ENCODE measurements around the gene MFN2. TPM values are rescaled to one million over a fixed set of nuclear protein-coding genes. Genes with fewer than 3 reads are reported as not detected.

The MFN2 gene
- total RNA-seq, 1 experiment from 2014 or later = 56.8 TPM

DNA sequence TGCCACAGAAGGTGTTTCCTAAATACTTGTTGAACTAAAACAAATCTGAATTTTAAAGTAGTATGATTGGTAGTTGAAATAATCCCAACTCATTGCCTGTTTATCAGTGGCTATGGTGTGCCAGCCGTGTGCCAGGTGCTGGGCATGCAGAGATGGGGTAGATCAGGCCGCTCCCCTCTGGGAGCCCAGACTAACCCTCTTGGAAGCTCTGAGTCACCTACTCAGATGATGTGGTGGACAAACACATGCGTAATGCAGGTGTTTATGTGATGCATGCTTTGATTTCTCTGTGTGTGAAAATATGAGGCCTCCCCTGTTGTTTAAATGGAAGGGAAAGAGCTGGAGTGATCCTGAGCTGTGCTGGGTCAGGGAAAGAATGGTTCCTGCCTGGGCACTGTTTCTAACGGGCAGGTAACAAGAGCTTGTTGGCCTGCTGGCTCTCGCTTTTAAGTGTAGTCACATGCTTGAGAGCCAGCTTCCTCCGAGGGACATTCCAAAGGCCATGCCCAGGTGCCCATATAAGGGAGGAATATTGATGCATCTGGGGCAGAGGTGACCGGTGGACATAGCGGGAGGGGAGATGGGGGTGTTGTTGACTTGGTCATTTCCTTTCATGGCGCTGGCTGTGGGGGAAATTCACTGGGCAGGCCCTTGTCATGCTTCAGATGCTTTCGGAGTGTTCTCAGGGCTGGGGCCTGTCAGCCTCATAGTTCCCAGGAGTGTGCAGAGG, 10.2 kb downstream of the MFN2 start:
- peaks cover 7% of the 10 kb centered on the region for H3K4me1 Mint-ChIP-seq
- ATAC-seq = no peak
- H3K27ac Mint-ChIP-seq = peak overlapping the region; percentile 39; the same call in 1 of the 2 replicates
- TF ChIP-seq NR3C1 (CRISPR knock-in tag; conservative IDR thresholded peaks at IDR 0.05; ENCODE audit: low read depth) (no peak), FOXK1 (CRISPR knock-in tag; IDR thresholded peaks at IDR 0.05) (no peak), ZNF416 (CRISPR knock-in tag; IDR thresholded peaks at IDR 0.05) (no peak), SMAD4 (CRISPR knock-in tag; IDR thresholded peaks at IDR 0.05) (no peak)
- TF ChIP-seq, protein P1, sequence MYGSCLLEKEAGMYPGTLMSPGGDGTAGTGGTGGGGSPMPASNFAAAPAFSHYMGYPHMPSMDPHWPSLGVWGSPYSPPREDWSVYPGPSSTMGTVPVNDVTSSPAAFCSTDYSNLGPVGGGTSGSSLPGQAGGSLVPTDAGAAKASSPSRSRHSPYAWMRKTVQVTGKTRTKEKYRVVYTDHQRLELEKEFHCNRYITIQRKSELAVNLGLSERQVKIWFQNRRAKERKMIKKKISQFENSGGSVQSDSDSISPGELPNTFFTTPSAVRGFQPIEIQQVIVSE (CRISPR knock-in tag; IDR thresholded peaks at IDR 0.05; ENCODE audit: borderline replicate concordance) = no peak
- TF ChIP-seq, protein P2, sequence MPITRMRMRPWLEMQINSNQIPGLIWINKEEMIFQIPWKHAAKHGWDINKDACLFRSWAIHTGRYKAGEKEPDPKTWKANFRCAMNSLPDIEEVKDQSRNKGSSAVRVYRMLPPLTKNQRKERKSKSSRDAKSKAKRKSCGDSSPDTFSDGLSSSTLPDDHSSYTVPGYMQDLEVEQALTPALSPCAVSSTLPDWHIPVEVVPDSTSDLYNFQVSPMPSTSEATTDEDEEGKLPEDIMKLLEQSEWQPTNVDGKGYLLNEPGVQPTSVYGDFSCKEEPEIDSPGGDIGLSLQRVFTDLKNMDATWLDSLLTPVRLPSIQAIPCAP (CRISPR knock-in tag; IDR thresholded peaks at IDR 0.05) = no peak
- TF ChIP-seq, protein P3, sequence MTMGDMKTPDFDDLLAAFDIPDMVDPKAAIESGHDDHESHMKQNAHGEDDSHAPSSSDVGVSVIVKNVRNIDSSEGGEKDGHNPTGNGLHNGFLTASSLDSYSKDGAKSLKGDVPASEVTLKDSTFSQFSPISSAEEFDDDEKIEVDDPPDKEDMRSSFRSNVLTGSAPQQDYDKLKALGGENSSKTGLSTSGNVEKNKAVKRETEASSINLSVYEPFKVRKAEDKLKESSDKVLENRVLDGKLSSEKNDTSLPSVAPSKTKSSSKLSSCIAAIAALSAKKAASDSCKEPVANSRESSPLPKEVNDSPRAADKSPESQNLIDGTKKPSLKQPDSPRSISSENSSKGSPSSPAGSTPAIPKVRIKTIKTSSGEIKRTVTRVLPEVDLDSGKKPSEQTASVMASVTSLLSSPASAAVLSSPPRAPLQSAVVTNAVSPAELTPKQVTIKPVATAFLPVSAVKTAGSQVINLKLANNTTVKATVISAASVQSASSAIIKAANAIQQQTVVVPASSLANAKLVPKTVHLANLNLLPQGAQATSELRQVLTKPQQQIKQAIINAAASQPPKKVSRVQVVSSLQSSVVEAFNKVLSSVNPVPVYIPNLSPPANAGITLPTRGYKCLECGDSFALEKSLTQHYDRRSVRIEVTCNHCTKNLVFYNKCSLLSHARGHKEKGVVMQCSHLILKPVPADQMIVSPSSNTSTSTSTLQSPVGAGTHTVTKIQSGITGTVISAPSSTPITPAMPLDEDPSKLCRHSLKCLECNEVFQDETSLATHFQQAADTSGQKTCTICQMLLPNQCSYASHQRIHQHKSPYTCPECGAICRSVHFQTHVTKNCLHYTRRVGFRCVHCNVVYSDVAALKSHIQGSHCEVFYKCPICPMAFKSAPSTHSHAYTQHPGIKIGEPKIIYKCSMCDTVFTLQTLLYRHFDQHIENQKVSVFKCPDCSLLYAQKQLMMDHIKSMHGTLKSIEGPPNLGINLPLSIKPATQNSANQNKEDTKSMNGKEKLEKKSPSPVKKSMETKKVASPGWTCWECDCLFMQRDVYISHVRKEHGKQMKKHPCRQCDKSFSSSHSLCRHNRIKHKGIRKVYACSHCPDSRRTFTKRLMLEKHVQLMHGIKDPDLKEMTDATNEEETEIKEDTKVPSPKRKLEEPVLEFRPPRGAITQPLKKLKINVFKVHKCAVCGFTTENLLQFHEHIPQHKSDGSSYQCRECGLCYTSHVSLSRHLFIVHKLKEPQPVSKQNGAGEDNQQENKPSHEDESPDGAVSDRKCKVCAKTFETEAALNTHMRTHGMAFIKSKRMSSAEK (CRISPR knock-in tag; IDR thresholded peaks at IDR 0.05; ENCODE audit: borderline replicate concordance) = no peak
- TF ChIP-seq, protein P4, sequence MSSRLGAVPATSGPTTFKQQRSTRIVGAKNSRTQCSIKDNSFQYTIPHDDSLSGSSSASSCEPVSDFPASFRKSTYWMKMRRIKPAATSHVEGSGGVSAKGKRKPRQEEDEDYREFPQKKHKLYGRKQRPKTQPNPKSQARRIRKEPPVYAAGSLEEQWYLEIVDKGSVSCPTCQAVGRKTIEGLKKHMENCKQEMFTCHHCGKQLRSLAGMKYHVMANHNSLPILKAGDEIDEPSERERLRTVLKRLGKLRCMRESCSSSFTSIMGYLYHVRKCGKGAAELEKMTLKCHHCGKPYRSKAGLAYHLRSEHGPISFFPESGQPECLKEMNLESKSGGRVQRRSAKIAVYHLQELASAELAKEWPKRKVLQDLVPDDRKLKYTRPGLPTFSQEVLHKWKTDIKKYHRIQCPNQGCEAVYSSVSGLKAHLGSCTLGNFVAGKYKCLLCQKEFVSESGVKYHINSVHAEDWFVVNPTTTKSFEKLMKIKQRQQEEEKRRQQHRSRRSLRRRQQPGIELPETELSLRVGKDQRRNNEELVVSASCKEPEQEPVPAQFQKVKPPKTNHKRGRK (CRISPR knock-in tag; IDR thresholded peaks at IDR 0.05; ENCODE audit: borderline replicate concordance) = no peak
- H3K4me3 Mint-ChIP-seq = no peak overlapping the region
- no peaks in the 10 kb centered on the region for H3K27me3 Mint-ChIP-seq (ENCODE audit: low read depth)
- CTCF ChIA-PET = no interaction called here
- peaks cover 61% of the 10 kb centered on the region for H3K36me3 Mint-ChIP-seq
- H3K9me3 Mint-ChIP-seq = no peaks in the 10 kb centered on the region; the same call in 1 of the 2 replicates
- POLR2A ChIA-PET = no interaction called here
- DNase-seq (ENCODE audit: low spot score) = no peak

DNA sequence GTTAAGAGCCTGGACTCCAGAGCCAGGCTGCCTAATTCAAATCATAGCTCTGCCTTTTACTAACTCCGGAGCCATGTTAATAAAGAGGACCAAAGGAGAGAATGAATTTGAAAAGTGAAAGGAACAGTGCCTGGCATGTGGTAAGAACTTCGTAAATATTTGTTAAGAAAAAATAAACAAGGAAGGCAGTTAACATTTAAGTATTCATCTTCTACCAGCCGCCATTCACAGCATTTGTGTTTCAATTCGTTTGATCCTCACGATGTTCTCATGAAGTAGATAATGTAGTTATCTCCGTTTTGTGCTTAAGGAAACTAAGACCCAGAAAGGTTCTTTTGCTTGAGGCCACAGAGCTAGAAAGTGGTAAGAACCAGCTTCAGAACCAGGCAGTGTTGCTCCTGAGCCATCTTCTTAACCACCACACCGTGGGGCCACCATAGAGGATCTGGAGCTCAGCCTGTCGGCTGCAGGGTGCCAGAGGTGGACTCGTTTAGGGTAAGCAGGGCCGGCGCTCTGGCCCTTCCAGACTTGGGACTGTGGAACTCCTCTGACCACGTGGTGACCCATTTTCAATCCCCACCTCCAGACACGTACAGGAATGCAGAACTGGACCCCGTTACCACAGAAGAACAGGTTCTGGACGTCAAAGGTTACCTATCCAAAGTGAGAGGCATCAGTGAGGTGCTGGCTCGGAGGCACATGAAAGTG, 11.9 kb downstream of the MFN2 start:
- POLR2A ChIA-PET = interaction anchor here (0.6 to 0.7 kb wide), 2 partner anchors 12 to 82 kb away, joined by 4 to 6 read pairs; no protein-coding TSS in a partner anchor
- Mint-ChIP-seq H3K9me3 (no peaks in the 10 kb centered on the region; the same call in 1 of the 2 replicates), H3K36me3 (peaks cover 68% of the 10 kb centered on the region), H3K4me1 (no peaks in the 10 kb centered on the region), H3K4me3 (no peak overlapping the region), H3K27me3 (ENCODE audit: low read depth) (no peaks in the 10 kb centered on the region), H3K27ac (no peak overlapping the region)
- CTCF ChIA-PET = interaction anchor here (0.7 kb wide), 1 partner anchor 44 kb away, joined by 3 read pairs; no protein-coding TSS in a partner anchor
- DNase-seq (ENCODE audit: low spot score) = no peak
- no peak for ATAC-seq
- TF ChIP-seq ZNF317 (CRISPR knock-in tag; IDR thresholded peaks at IDR 0.05; ENCODE audit: borderline replicate concordance, low read depth) (no peak), ZNF423 (CRISPR knock-in tag; IDR thresholded peaks at IDR 0.05) (no peak), ZNF138 (CRISPR knock-in tag; conservative IDR thresholded peaks at IDR 0.05) (no peak), FOXJ3 (CRISPR knock-in tag; IDR thresholded peaks at IDR 0.05; ENCODE audit: borderline replicate concordance) (no peak), TCF7 (CRISPR knock-in tag; IDR thresholded peaks at IDR 0.05; ENCODE audit: low read depth) (no peak), ZNF219 (CRISPR knock-in tag; IDR thresholded peaks at IDR 0.05; ENCODE audit: borderline replicate concordance) (no peak)
- TF ChIP-seq, protein P5, sequence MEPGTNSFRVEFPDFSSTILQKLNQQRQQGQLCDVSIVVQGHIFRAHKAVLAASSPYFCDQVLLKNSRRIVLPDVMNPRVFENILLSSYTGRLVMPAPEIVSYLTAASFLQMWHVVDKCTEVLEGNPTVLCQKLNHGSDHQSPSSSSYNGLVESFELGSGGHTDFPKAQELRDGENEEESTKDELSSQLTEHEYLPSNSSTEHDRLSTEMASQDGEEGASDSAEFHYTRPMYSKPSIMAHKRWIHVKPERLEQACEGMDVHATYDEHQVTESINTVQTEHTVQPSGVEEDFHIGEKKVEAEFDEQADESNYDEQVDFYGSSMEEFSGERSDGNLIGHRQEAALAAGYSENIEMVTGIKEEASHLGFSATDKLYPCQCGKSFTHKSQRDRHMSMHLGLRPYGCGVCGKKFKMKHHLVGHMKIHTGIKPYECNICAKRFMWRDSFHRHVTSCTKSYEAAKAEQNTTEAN (CRISPR knock-in tag; IDR thresholded peaks at IDR 0.05) = no peak
- TF ChIP-seq, protein P6, sequence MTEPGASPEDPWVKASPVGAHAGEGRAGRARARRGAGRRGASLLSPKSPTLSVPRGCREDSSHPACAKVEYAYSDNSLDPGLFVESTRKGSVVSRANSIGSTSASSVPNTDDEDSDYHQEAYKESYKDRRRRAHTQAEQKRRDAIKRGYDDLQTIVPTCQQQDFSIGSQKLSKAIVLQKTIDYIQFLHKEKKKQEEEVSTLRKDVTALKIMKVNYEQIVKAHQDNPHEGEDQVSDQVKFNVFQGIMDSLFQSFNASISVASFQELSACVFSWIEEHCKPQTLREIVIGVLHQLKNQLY (CRISPR knock-in tag; IDR thresholded peaks at IDR 0.05) = no peak
- TF ChIP-seq, protein P7, sequence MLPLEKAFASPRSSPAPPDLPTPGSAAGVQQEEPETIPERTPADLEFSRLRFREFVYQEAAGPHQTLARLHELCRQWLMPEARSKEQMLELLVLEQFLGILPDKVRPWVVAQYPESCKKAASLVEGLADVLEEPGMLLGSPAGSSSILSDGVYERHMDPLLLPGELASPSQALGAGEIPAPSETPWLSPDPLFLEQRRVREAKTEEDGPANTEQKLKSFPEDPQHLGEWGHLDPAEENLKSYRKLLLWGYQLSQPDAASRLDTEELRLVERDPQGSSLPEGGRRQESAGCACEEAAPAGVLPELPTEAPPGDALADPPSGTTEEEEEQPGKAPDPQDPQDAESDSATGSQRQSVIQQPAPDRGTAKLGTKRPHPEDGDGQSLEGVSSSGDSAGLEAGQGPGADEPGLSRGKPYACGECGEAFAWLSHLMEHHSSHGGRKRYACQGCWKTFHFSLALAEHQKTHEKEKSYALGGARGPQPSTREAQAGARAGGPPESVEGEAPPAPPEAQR (CRISPR knock-in tag; IDR thresholded peaks at IDR 0.05) = no peak
- TF ChIP-seq, protein P8, sequence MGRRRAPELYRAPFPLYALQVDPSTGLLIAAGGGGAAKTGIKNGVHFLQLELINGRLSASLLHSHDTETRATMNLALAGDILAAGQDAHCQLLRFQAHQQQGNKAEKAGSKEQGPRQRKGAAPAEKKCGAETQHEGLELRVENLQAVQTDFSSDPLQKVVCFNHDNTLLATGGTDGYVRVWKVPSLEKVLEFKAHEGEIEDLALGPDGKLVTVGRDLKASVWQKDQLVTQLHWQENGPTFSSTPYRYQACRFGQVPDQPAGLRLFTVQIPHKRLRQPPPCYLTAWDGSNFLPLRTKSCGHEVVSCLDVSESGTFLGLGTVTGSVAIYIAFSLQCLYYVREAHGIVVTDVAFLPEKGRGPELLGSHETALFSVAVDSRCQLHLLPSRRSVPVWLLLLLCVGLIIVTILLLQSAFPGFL (CRISPR knock-in tag; IDR thresholded peaks at IDR 0.05; ENCODE audit: borderline replicate concordance) = no peak
- TF ChIP-seq, protein P9, sequence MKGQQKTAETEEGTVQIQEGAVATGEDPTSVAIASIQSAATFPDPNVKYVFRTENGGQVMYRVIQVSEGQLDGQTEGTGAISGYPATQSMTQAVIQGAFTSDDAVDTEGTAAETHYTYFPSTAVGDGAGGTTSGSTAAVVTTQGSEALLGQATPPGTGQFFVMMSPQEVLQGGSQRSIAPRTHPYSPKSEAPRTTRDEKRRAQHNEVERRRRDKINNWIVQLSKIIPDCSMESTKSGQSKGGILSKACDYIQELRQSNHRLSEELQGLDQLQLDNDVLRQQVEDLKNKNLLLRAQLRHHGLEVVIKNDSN (CRISPR knock-in tag; IDR thresholded peaks at IDR 0.05) = no peak
